ENCODE data around the gene PSMG2. TPM values are rescaled to one million over a fixed set of nuclear protein-coding genes. Genes with fewer than 3 reads are reported as not detected.

PSMG2 gene
- total and polyA plus RNA-seq, 2 of the 13 experiments (the other 11 are each of a cell fraction or from before 2014, with no cell fraction given) = 53.4 to 94.8 TPM

DNA sequence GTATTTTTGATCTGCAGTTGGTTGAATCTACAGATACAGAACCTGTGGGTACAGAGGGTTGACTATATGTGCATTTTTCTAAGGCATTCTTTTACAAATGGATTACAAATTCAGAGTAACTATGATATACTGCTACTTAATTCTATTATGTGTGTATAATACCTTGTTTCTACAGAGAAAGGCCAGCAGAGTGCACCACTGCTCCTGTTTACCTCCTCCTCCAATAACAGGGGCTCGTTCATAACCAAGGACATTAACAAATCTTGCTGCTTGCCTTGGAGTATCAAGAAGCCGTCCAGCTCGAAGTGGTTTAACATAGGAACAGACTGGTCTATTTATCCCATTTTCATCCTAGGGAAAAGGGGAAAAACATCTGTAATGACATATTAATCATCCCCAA is 16.7 kb upstream of the PSMG2 start (continued):
- TF ChIP-seq ZNF512B (CRISPR knock-in tag; IDR thresholded peaks at IDR 0.05; ENCODE audit: borderline replicate concordance) = no peak
- no peak for TF ChIP-seq ZNF143 (CRISPR knock-in tag; IDR thresholded peaks at IDR 0.05)
- TF ChIP-seq DNMT1 (CRISPR knock-in tag; IDR thresholded peaks at IDR 0.05) = no peak
- TF ChIP-seq HIVEP1 (CRISPR knock-in tag; IDR thresholded peaks at IDR 0.05) = no peak
- TF ChIP-seq POLR2A (IDR thresholded peaks at IDR 0.05; ENCODE audit: insufficient read depth in 1 of 2, low read depth in 2 of 2, low read length in 2 of 2) = no peak

DNA sequence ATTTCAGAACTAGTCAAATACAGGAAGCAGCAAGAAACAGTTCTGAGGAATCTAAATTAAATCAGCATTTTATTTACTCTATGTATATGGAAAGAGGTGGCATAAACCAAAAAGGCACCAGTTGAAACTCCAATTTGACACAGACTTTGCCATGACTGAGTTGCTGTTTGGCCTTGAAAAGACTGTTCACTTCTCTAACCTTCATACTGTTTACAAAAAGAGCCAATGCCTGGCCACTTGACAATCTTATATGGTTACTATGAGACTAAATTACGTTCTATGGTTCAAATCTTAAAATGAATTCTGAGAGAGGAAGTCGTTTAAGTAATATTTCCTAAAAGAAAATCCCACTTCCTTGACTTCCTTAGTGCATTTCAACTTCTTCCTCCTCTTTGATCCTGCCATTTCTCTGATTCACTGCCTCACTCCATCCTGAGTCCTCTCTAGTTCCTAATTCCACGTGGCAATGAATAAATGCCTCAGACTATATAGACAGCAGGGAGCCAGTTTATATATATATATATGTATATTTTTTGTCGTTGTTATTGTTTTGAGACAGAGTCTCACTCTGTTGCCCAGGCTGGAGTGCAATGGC is 13.5 kb upstream of the PSMG2 start:
- intact Hi-C loops (cut with micrococcal nuclease; ENCODE audit: unreplicated experiment) (no loop called here), in situ Hi-C loops (cut with HindIII; ENCODE audit: extremely low pct_ligation_motif_present, low pct_unique_long_range_greater_than_20kb) (no loop called here)
- no peak for ATAC-seq
- Histone ChIP-seq H3K79me2 (ENCODE audit: insufficient read depth, low read length) (no peaks in the 10 kb centered on the region), H3K9ac (ENCODE audit: insufficient read depth, low read depth, low read length) (no peak overlapping the region), H3K27ac (ENCODE audit: extremely low read length, insufficient read depth, low read length) (no peak overlapping the region), H3K36me3 (replicated peaks in 1 of 2; ENCODE audit: control insufficient read depth in 1 of 2, insufficient read depth in 2 of 2, low read length in 2 of 2) (no peaks in the 10 kb centered on the region; a peak in 1 of 5 replicates), H2AFZ (ENCODE audit: low read length) (no peak overlapping the region), H4K20me1 (ENCODE audit: insufficient read depth, low read length) (no peaks in the 10 kb centered on the region), H3K9me3 (ENCODE audit: low read length) (no peaks in the 10 kb centered on the region), H3K4me3 (replicated peaks in 1 of 3; ENCODE audit: insufficient read depth in 1 of 3, low read depth in 2 of 3, low read length in 3 of 3) (no peak overlapping the region), H3K27me3 (ENCODE audit: control insufficient read depth in 1 of 2, insufficient read depth in 2 of 2, low read length in 2 of 2) (no peaks in the 10 kb centered on the region), H3K4me1 (ENCODE audit: insufficient read depth, low read length) (peaks cover 31% of the 10 kb centered on the region), H3K4me2 (ENCODE audit: low read depth, low read length) (no peak overlapping the region)
- ChIA-PET POLR2A (no interaction called here), CTCF (ENCODE audit: low intra/inter-chr PET ratio, low total read pairs) (no interaction called here)
- DNase-seq (ENCODE audit: low spot score) = no peak
- no peak for FAIRE-seq
- WGBS (ENCODE audit: low lambda C conversion rate) = 86% methylated on average over 4 of the region's 4 CpGs
- no peak for TF ChIP-seq CC2D1A (CRISPR knock-in tag; IDR thresholded peaks at IDR 0.05)
- TF ChIP-seq ZNF652 (CRISPR knock-in tag; IDR thresholded peaks at IDR 0.05; ENCODE audit: borderline replicate concordance, low read depth) = no peak
- TF ChIP-seq KAT2B (IDR thresholded peaks at IDR 0.05; ENCODE audit: borderline replicate concordance, low read depth, low read length) = no peak
- no peak for TF ChIP-seq ZBTB21 (CRISPR knock-in tag; IDR thresholded peaks at IDR 0.05)
- no peak for TF ChIP-seq PRMT3 (CRISPR knock-in tag; IDR thresholded peaks at IDR 0.05; ENCODE audit: borderline replicate concordance, low read depth)
- no TSS peak for BruUV-seq (replicated peaks)

Measured in HepG2 (cell line).